Endodermal cell (in vitro differentiated cells): Measurements from ENCODE around the gene DLGAP1. TPM values are rescaled to one million over a fixed set of nuclear protein-coding genes. Genes with fewer than 3 reads are reported as not detected.

Experiments used
- DNase-seq: peaks from one replicate; pipeline ENCODE4 v3.0.0-alpha.2; 2017
- H3K27ac ChIP-seq: 2 replicates; pipeline ENCODE4 v1.5.1; 2013; ENCODE audit warnings: mild to moderate bottlenecking, low read depth, low read length, moderate library complexity
- H3K27me3 ChIP-seq: 2 replicates; pipeline ENCODE4 v1.6.1; 2013; ENCODE audit warnings: mild to moderate bottlenecking, low read length, moderate library complexity; ENCODE audit not compliant: insufficient read depth, control insufficient read depth, poor library complexity, severe bottlenecking
- H3K36me3 ChIP-seq: 2 replicates; pipeline ENCODE4 v1.7.0; 2013; ENCODE audit warnings: mild to moderate bottlenecking, low read length, moderate library complexity; ENCODE audit not compliant: control insufficient read depth, insufficient read depth
- H3K4me1 ChIP-seq: one replicate; pipeline ENCODE4 v1.7.0; 2013; ENCODE audit warnings: low read length; ENCODE audit not compliant: control insufficient read depth, insufficient read depth
- H3K4me3 ChIP-seq: 2 replicates; pipeline ENCODE4 v1.5.1; 2013; ENCODE audit warnings: mild to moderate bottlenecking, low read length, moderate library complexity
- H3K9ac ChIP-seq: 2 replicates; pipeline ENCODE4 v1.6.1; 2013; ENCODE audit warnings: mild to moderate bottlenecking, low read length, moderate library complexity; ENCODE audit not compliant: poor library complexity, severe bottlenecking; ENCODE audit errors: extremely low read depth
- H3K9me3 ChIP-seq: 2 replicates; pipeline ENCODE4 v1.6.1; 2013; ENCODE audit warnings: mild to moderate bottlenecking, low read length, moderate library complexity; ENCODE audit not compliant: control insufficient read depth
- H3K27ac Mint-ChIP-seq: 2 replicates; pipeline ENCODE4 v1.8.0; 2020; ENCODE audit warnings: mixed read lengths
- H3K27me3 Mint-ChIP-seq: 2 replicates; pipeline ENCODE4 v1.8.0; 2021; ENCODE audit warnings: mild to moderate bottlenecking, mixed read lengths; ENCODE audit not compliant: insufficient read depth
- H3K36me3 Mint-ChIP-seq: 2 replicates; pipeline ENCODE4 v1.8.0; 2020; ENCODE audit warnings: low read depth, mixed read lengths
- H3K4me1 Mint-ChIP-seq: 2 replicates; pipeline ENCODE4 v1.8.0; 2020; ENCODE audit warnings: mixed read lengths
- H3K4me3 Mint-ChIP-seq: 2 replicates; pipeline ENCODE4 v1.8.0; 2020; ENCODE audit warnings: mild to moderate bottlenecking, moderate library complexity, mixed read lengths
- H3K9me3 Mint-ChIP-seq: 2 replicates; pipeline ENCODE4 v1.8.0; 2020; ENCODE audit warnings: mild to moderate bottlenecking, mixed read lengths
- CTCF ChIP-seq: fragments of 200-600 bp; sonication (generic); conservative IDR thresholded peaks from 2 replicates; pipeline ENCODE4 v1.5.0; 2021; ENCODE audit warnings: antibody characterized with exemption, mild to moderate bottlenecking
- WGBS, 2 experiments: methylation state at CpG; one replicate each; pipeline versions ENCODE4 v1.1.5 to v1.1.7; 2013; ENCODE audit warnings: missing lambda C conversion rate in 2 of 2, mixed read lengths in 1 of 2; ENCODE audit not compliant: insufficient coverage in 1 of 2, insufficient read length in 1 of 2; 5-methylcytosine and 5-hydroxymethylcytosine counted together
- total RNA-seq, 2 donors: library from RNA; stranded (reverse); fragmentation: NEBNext Ultra II Directional in 1 of 2; extraction: Animal tissue kit (Norgen Biotek cat#: 25700) in 1 of 2; gene quantifications; 2 replicates in 1 of 2; 3 replicates in 1 of 2; pipeline ENCODE4 v1.2.1, GENCODE V29; 2021

Gene DLGAP1
- total RNA-seq, 2 donors from 2014 or later, result 11.5 to 21.5 TPM

GRCh38 chr18:4356929-4357328 lies 98.2 kb downstream of the DLGAP1 start:
- Mint-ChIP-seq H3K36me3 (no peaks in the 10 kb centered on the region), H3K9me3 (no peaks in the 10 kb centered on the region), H3K4me3 (no peak overlapping the region), H3K27ac (no peak overlapping the region), H3K27me3 (no peaks in the 10 kb centered on the region), H3K4me1 (peaks cover 42% of the 10 kb centered on the region)
- no peak overlapping the region for H3K27ac ChIP-seq
- no peaks in the 10 kb centered on the region for H3K27me3 ChIP-seq
- 100% methylated on average over 3 of the region's 6 CpGs; no CpG with 5 or more reads in 1 of the 2 experiments for WGBS, 2 experiments
- H3K4me1 ChIP-seq, result peaks cover 16% of the 10 kb centered on the region
- H3K36me3 ChIP-seq, result no peaks in the 10 kb centered on the region
- H3K4me3 ChIP-seq, result no peak overlapping the region
- no peak overlapping the region for H3K9ac ChIP-seq
- DNase-seq, result no peak
- TF ChIP-seq CTCF, result no peak
- no peaks in the 10 kb centered on the region for H3K9me3 ChIP-seq

- Histone ChIP-seq H3K9me3 (no peaks in the 10 kb centered on the region), H3K9ac (no peak overlapping the region), H3K4me3 (no peak overlapping the region), H3K4me1 (peaks cover 18% of the 10 kb centered on the region), H3K27ac (no peak overlapping the region), H3K36me3 (peaks cover 4% of the 10 kb centered on the region), H3K27me3 (no peaks in the 10 kb centered on the region)
- no peak overlapping the region for H3K4me3 Mint-ChIP-seq
- TF ChIP-seq CTCF, result no peak
- H3K9me3 Mint-ChIP-seq, result no peaks in the 10 kb centered on the region
- H3K36me3 Mint-ChIP-seq, result no peaks in the 10 kb centered on the region
- no peaks in the 10 kb centered on the region for H3K27me3 Mint-ChIP-seq
- 54 to 68% methylated on average over 5 to 8 of the region's 9 CpGs for WGBS, 2 experiments
- H3K4me1 Mint-ChIP-seq, result peaks cover 47% of the 10 kb centered on the region
- DNase-seq, result no peak
- peak overlapping the region; percentile 10 for H3K27ac Mint-ChIP-seq
These were observed 101.2 kb downstream of the DLGAP1 start for GRCh38 chr18:4353853-4354418.

GRCh38 chr18:4352746-4353551 lies 102.2 kb downstream of the DLGAP1 start:
- Histone ChIP-seq H3K4me3 (peak overlapping the region; percentile 27), H3K27ac (no peak overlapping the region), H3K36me3 (peaks cover 4% of the 10 kb centered on the region), H3K9me3 (no peaks in the 10 kb centered on the region), H3K9ac (no peak overlapping the region), H3K4me1 (peaks cover 18% of the 10 kb centered on the region), H3K27me3 (no peaks in the 10 kb centered on the region)
- Mint-ChIP-seq H3K4me1 (peaks cover 38% of the 10 kb centered on the region), H3K9me3 (no peaks in the 10 kb centered on the region), H3K27ac (no peak overlapping the region), H3K27me3 (no peaks in the 10 kb centered on the region), H3K36me3 (no peaks in the 10 kb centered on the region), H3K4me3 (no peak overlapping the region)
- TF ChIP-seq CTCF, result no peak
- peak; percentile 70 for DNase-seq
- 52 to 54% methylated on average over 11 to 15 of the region's 15 CpGs for WGBS, 2 experiments
